ENCODE results near the gene FOXA3. TPM values are rescaled to one million over a fixed set of nuclear protein-coding genes. Genes with fewer than 3 reads are reported as not detected.
"Not testable (repeated sequence)": the region's sequence is repeated elsewhere in the genome, so short reads cannot be mapped to it uniquely, and the experiment has no call there.

Gene FOXA3
- total RNA-seq, 1 donor from 2014 or later, result not detected

- peak within 1 kb of the TSS; percentile 93 for H3K27ac ChIP-seq (replicated peaks)
- peaks cover 38% of the 10 kb centered on the region for H3K4me1 ChIP-seq
- peaks cover 29% of the 10 kb centered on the region for H3K36me3 ChIP-seq
- DNase-seq, result peak; percentile 99
- intact Hi-C loops (cut with micrococcal nuclease), result no loop called here
- peaks cover 40% of the 10 kb centered on the region for H3K27me3 ChIP-seq (ENCODE audit: low read depth)
- H3K9me3 ChIP-seq (replicated peaks), result no peaks in the 10 kb centered on the region
- no peak for TF ChIP-seq CTCF (IDR thresholded peaks at IDR 0.05; ENCODE audit: borderline replicate concordance)
- H3K4me3 ChIP-seq, result peak within 1 kb of the TSS; percentile 98
Observed at GRCh38 chr19:45862564-45863334, 1.4 kb upstream of the FOXA3 start, which contains the start of gene SYMPK. SYMPK (minus strand) TSS chr19:45863147; CDS start chr19:45854495, 8,652 bp downstream.

GRCh38 chr19:45863335-45863839, 739 bp upstream of the FOXA3 start:
- H3K9me3 ChIP-seq (replicated peaks), result no peaks in the 10 kb centered on the region
- peaks cover 23% of the 10 kb centered on the region for H3K36me3 ChIP-seq
- H3K27me3 ChIP-seq (ENCODE audit: low read depth), result peaks cover 40% of the 10 kb centered on the region
- H3K4me1 ChIP-seq, result peaks cover 38% of the 10 kb centered on the region
- no peak for TF ChIP-seq CTCF (IDR thresholded peaks at IDR 0.05; ENCODE audit: borderline replicate concordance)
- H3K4me3 ChIP-seq, result peak overlapping the region; percentile 98
- DNase-seq, result no peak
- H3K27ac ChIP-seq (replicated peaks), result no peak overlapping the region
- intact Hi-C loops (cut with micrococcal nuclease), result no loop called here

DNA sequence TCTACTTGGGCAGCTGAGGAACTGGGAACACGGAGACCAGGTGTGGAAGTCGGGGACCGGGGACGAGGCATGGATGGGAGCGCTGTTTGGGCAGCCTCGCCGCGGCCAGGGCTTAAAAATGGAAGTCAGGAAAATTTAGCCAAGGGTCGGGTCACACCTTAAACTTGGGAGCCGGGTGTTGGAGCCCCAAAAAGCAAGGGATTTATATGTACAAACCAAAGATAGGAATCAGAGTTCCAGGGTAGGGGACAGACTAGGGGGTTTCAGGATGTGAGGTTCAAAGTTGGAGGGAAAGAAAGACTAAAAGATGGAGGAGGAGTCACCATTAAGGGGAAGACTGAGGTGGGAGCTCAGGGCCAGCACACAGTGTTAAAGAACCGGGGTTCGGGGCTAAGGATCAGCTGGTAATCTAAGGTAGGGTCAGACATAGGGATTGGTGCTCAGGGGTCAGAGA, 530 bp downstream of the FOXA3 start:
- H3K9me3 ChIP-seq (replicated peaks), result no peaks in the 10 kb centered on the region
- peaks cover 40% of the 10 kb centered on the region for H3K27me3 ChIP-seq (ENCODE audit: low read depth)
- peaks cover 11% of the 10 kb centered on the region for H3K36me3 ChIP-seq
- intact Hi-C loops (cut with micrococcal nuclease), result no loop called here
- DNase-seq, result no peak
- no peak for TF ChIP-seq CTCF (IDR thresholded peaks at IDR 0.05; ENCODE audit: borderline replicate concordance)
- H3K4me3 ChIP-seq, result peak overlapping the region; percentile 98
- no peak overlapping the region for H3K27ac ChIP-seq (replicated peaks)
- H3K4me1 ChIP-seq, result peaks cover 38% of the 10 kb centered on the region

GRCh38 chr19:45865269-45865948, 1.3 kb downstream of the FOXA3 start:
- no peak for TF ChIP-seq CTCF (IDR thresholded peaks at IDR 0.05; ENCODE audit: borderline replicate concordance)
- no peak overlapping the region for H3K27ac ChIP-seq (replicated peaks)
- peaks cover 40% of the 10 kb centered on the region for H3K27me3 ChIP-seq (ENCODE audit: low read depth)
- peaks cover 38% of the 10 kb centered on the region for H3K4me1 ChIP-seq
- DNase-seq, result no peak
- no peak overlapping the region for H3K4me3 ChIP-seq
- intact Hi-C loops (cut with micrococcal nuclease), result no loop called here
- H3K36me3 ChIP-seq, result peaks cover 5% of the 10 kb centered on the region
- no peaks in the 10 kb centered on the region for H3K9me3 ChIP-seq (replicated peaks)

GRCh38 chr19:45866400-45867176, 2.5 kb downstream of the FOXA3 start:
- Histone ChIP-seq H3K27ac (replicated peaks) (no peak overlapping the region), H3K36me3 (no peaks in the 10 kb centered on the region), H3K9me3 (replicated peaks) (no peaks in the 10 kb centered on the region), H3K4me3 (no peak overlapping the region), H3K27me3 (ENCODE audit: low read depth) (peaks cover 40% of the 10 kb centered on the region), H3K4me1 (peaks cover 27% of the 10 kb centered on the region)
- DNase-seq, result no peak
- no peak for TF ChIP-seq CTCF (IDR thresholded peaks at IDR 0.05; ENCODE audit: borderline replicate concordance)
- intact Hi-C loops (cut with micrococcal nuclease), result no loop called here

DNA sequence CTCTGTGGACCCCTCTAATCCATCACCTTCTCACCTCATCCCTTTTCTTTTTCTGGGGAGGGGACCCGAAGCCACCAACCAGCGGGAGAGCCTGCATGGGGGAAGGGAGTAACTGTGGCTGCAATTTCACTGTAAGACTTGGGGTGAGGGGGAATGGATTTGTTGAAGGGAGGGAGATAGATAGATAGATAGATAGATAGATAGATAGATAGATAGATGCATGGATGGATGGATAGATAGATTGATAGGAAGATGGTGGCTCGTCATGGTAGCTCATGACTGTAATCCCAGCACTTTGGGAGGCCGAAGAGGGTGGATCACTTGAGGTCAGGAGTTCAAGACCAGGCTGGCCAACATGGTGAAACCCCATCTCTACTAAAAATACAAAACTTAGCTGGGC, 3.1 kb downstream of the FOXA3 start:
- Histone ChIP-seq H3K27me3 (ENCODE audit: low read depth) (peaks cover 40% of the 10 kb centered on the region), H3K4me1 (peaks cover 21% of the 10 kb centered on the region)
- intact Hi-C loops (cut with micrococcal nuclease); DNase-seq; H3K9me3 ChIP-seq (replicated peaks); H3K36me3 ChIP-seq; H3K4me3 ChIP-seq; H3K27ac ChIP-seq (replicated peaks): not testable (repeated sequence)

All from left ventricle myocardium inferior (tissue), 1 donor.